Measurements from ENCODE around the gene MPPED2. TPM values are rescaled to one million over a fixed set of nuclear protein-coding genes. Genes with fewer than 3 reads are reported as not detected.

MPPED2 gene
- total and polyA plus RNA-seq, 2 donors (not counting 3 experiments of a cell fraction or from before 2014, with no cell fraction given): not detected

DNA sequence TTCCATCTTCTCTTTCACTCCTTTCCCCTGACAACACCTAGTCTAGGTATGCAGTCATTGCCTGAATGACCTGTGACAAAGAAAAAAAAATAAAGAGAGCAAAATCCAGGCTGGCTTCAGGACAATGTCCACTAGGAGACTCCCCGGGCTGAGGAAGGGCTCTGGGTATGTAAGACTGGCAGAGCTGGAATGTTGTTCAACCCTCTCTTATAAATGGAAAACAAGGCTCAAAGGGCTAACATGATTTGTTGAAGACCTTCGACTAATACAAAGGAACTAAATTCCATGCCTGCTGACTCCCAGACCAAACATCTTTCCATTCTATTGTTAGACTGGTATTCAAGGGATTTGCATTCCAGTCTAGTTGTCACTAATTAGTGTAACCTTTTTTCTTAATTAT, 141.1 kb downstream of the MPPED2 start:
- Histone ChIP-seq H3K27ac (ENCODE audit: insufficient read depth, low read depth, low read length) (no peak overlapping the region), H3K4me3 (replicated peaks in 1 of 3; ENCODE audit: insufficient read depth in 1 of 3, low read depth in 1 of 3, low read length in 3 of 3) (no peak overlapping the region), H3K4me2 (ENCODE audit: insufficient read depth, low read length) (no peak overlapping the region), H3K9me1 (replicated peaks; ENCODE audit: control insufficient read depth, extremely low read depth, insufficient read depth, low read length) (no peaks in the 10 kb centered on the region), H3K36me3 (ENCODE audit: control insufficient read depth in 2 of 2, extremely low read depth in 1 of 2, insufficient read depth in 2 of 2, low read length in 2 of 2) (no peaks in the 10 kb centered on the region), H4K20me1 (replicated peaks; ENCODE audit: control insufficient read depth, extremely low read depth, insufficient read depth, low read length) (no peaks in the 10 kb centered on the region), H3K79me2 (ENCODE audit: control insufficient read depth, insufficient read depth, low read length) (no peaks in the 10 kb centered on the region), H2AFZ (ENCODE audit: low read depth, low read length) (no peak overlapping the region), H3K27me3 (ENCODE audit: control insufficient read depth in 2 of 2, insufficient read depth in 2 of 2, low read length in 2 of 2) (no peaks in the 10 kb centered on the region), H3K9ac (replicated peaks; ENCODE audit: extremely low read depth, insufficient read depth, low read length) (no peak overlapping the region), H3K9me3 (replicated peaks; ENCODE audit: control insufficient read depth, insufficient read depth, low read length) (no peaks in the 10 kb centered on the region), H3K4me1 (ENCODE audit: control insufficient read depth, extremely low read depth, insufficient read depth, low read length) (no peaks in the 10 kb centered on the region)
- dilution Hi-C loops (cut with MboI; ENCODE audit: extremely low pct_ligation_motif_present, low sequenced_read_pairs): no loop called here
- FAIRE-seq (no peak), DNase-seq (ENCODE audit: low read depth, low spot score) (no peak)
- ChIA-PET POLR2A (no interaction called here), CTCF (no interaction called here)
- intact Hi-C loops (cut with micrococcal nuclease): no loop called here
- TF ChIP-seq MAX (IDR thresholded peaks at IDR 0.05; ENCODE audit: insufficient read depth, insufficient read length) (no peak), CTCF (IDR thresholded peaks at IDR 0.05; ENCODE audit: extremely low read depth in 1 of 2, insufficient read depth in 1 of 2, low read depth in 1 of 2, low read length in 2 of 2) (no peak), POLR2A (IDR thresholded peaks at IDR 0.05; ENCODE audit: low read depth, low read length) (no peak), GATA2 (IDR thresholded peaks at IDR 0.05; ENCODE audit: insufficient read depth, insufficient read length, low read depth, low read length) (no peak), POLR2AphosphoS5 (IDR thresholded peaks at IDR 0.05; ENCODE audit: insufficient read depth, low read depth, low read length) (no peak), JUN (IDR thresholded peaks at IDR 0.05; ENCODE audit: borderline replicate concordance, insufficient read depth, insufficient read length, low read depth) (no peak), EZH2 (IDR thresholded peaks at IDR 0.05; ENCODE audit: borderline replicate concordance, low read depth, low read length, severe bottlenecking) (no peak), MYC (IDR thresholded peaks at IDR 0.05; ENCODE audit: low read depth, low read length) (no peak), FOS (IDR thresholded peaks at IDR 0.05; ENCODE audit: borderline replicate concordance, insufficient read depth, low read length) (no peak)
- BruUV-seq (replicated peaks): no TSS peak
